ENCODE results near the gene JAZF1. TPM values are rescaled to one million over a fixed set of nuclear protein-coding genes. Genes with fewer than 3 reads are reported as not detected.

Gene JAZF1
- total RNA-seq, 4 donors from 2014 or later = 27.8 to 36.5 (median 30.5) TPM

DNA sequence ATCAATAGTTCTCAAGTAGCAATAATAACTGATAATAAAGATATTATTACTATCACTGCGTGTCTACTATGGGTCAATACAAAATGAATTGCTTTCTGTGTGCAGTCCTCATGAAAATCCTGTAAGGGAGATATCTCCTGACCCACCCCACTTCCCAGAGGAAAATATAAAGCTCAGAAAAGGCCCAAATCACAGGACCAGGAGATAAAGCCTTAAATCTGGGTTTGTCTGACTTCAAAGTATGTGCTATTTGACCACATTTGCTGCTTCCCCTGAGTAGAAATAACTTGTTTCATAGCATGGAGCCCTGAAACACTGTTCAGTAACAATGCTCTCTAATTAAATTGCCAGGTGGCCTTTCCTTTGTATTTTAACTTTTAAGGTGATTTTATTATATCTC is 174.1 kb downstream of the JAZF1 start:
- TF ChIP-seq POLR2AphosphoS5 (IDR thresholded peaks at IDR 0.05) (no peak), EP300 (IDR thresholded peaks at IDR 0.05) (no peak), POLR2A (IDR thresholded peaks at IDR 0.05) (no peak)
- TF ChIP-seq, protein P1, sequence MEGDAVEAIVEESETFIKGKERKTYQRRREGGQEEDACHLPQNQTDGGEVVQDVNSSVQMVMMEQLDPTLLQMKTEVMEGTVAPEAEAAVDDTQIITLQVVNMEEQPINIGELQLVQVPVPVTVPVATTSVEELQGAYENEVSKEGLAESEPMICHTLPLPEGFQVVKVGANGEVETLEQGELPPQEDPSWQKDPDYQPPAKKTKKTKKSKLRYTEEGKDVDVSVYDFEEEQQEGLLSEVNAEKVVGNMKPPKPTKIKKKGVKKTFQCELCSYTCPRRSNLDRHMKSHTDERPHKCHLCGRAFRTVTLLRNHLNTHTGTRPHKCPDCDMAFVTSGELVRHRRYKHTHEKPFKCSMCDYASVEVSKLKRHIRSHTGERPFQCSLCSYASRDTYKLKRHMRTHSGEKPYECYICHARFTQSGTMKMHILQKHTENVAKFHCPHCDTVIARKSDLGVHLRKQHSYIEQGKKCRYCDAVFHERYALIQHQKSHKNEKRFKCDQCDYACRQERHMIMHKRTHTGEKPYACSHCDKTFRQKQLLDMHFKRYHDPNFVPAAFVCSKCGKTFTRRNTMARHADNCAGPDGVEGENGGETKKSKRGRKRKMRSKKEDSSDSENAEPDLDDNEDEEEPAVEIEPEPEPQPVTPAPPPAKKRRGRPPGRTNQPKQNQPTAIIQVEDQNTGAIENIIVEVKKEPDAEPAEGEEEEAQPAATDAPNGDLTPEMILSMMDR (IDR thresholded peaks at IDR 0.05) = no peak
- no peak overlapping the region for H3K4me3 ChIP-seq
- no peaks in the 10 kb centered on the region for H3K9me3 ChIP-seq
- WGBS, 2 donors (ENCODE audit: low coverage in 1 of 2) = 89 to 100% methylated on average over 1 of the region's 1 CpG
- no peaks in the 10 kb centered on the region for H3K27me3 ChIP-seq
- ATAC-seq = no peak
- H3K36me3 ChIP-seq = no peaks in the 10 kb centered on the region
- H3K27ac ChIP-seq = no peak overlapping the region
- peaks cover 0 to 24% (median 0%) of the 10 kb centered on the region in 3 donors for H3K4me1 ChIP-seq

DNA sequence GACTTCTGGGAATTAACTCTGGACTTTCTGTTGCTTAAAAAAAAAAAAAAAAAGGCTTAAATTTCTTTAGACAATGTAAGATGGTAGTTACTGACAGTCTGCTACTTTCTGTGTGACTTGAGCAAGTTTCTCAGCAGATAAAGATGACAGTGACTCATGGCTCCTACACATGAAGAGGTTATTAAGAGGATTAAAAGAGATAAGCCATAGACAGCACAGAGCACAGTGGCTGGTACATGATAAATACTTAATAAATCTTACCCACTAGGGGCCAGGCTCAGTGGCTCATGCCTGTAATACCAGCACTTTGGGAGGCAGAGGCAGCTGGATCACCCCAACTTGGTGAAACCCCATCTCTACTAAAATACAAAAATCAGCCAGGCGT is 174.8 kb downstream of the JAZF1 start:
- no peaks in the 10 kb centered on the region for H3K27me3 ChIP-seq
- H3K9me3 ChIP-seq = no peaks in the 10 kb centered on the region
- H3K4me1 ChIP-seq = peaks cover 0 to 24% (median 0%) of the 10 kb centered on the region in 3 donors
- ATAC-seq = no peak
- no CpG with 5 or more reads among the region's 1 CpG for WGBS, 2 donors (ENCODE audit: low coverage in 1 of 2)
- TF ChIP-seq EP300 (IDR thresholded peaks at IDR 0.05) = no peak
- no peak for TF ChIP-seq POLR2A (IDR thresholded peaks at IDR 0.05)
- no peak for TF ChIP-seq POLR2AphosphoS5 (IDR thresholded peaks at IDR 0.05)
- TF ChIP-seq, protein P1 (IDR thresholded peaks at IDR 0.05) = no peak
- no peak overlapping the region for H3K4me3 ChIP-seq
- no peak overlapping the region for H3K27ac ChIP-seq
- no peaks in the 10 kb centered on the region for H3K36me3 ChIP-seq

DNA sequence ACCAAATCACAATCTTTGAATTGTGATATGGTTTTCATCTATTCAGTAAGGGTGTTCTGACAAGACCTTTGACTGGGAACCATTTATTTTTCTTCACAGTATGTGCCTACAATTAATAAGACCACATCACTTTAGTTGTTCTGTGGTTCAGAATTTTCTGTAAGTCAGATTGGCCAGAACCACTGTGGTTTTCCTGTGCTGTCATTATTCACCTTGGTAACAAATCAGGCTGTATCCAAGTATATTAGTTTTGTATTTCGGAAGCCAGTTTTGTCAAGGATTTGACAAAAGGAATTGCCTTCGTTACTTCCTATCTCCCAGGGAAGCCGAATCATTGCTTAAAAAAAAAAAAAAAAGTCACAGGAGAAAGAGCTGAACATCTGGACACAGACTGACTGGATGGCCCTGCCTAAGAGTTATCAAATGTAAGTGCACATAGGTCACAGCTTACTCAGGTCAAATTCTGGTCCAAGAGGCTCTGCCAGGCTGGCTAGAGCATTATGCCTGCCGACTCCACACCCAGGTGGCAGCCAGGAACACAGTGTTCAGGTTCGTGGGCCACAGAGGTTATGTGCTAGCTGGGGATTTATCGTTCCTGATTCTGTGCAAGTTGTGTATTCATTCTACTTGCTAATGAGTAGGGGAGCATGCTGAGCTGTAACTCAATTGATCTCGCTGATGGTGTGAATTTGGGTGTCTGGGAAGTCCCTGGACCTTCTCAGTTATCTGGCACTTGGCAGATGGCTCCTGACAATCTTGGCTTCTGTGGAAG is 175.3 kb downstream of the JAZF1 start:
- Histone ChIP-seq H3K4me1 (peaks cover 0 to 24% (median 0%) of the 10 kb centered on the region in 3 donors), H3K36me3 (no peaks in the 10 kb centered on the region), H3K4me3 (no peak overlapping the region), H3K27ac (no peak overlapping the region), H3K27me3 (no peaks in the 10 kb centered on the region), H3K9me3 (no peaks in the 10 kb centered on the region)
- no peak for ATAC-seq
- TF ChIP-seq POLR2AphosphoS5 (IDR thresholded peaks at IDR 0.05) (no peak), EP300 (IDR thresholded peaks at IDR 0.05) (no peak), POLR2A (IDR thresholded peaks at IDR 0.05) (no peak)
- TF ChIP-seq, protein P1 (IDR thresholded peaks at IDR 0.05) = no peak
- WGBS, 2 donors (ENCODE audit: low coverage in 1 of 2) = 64% methylated on average over 7 of the region's 7 CpGs; no CpG with 5 or more reads in 1 of the 2 donors

DNA sequence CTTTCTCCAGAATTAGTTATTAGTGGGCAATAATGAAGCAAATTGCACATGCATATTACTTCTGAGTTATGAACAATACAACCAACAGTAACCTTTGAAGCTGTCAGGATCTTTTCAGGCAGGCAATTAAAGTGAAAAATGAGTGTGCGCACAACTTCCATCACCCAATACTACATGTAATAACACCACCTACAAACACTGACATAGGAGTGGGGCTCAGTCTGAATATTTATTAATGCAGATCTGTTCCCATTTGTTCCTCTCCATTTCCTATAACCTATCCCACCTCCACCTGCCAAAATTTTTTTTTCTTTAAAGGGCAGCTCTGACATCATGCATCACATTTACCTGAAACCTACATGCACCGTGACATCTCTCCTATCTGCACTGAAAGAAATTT is 177.2 kb downstream of the JAZF1 start:
- Histone ChIP-seq H3K9me3 (no peaks in the 10 kb centered on the region), H3K4me3 (no peak overlapping the region), H3K27me3 (no peaks in the 10 kb centered on the region), H3K27ac (no peak overlapping the region), H3K36me3 (no peaks in the 10 kb centered on the region), H3K4me1 (peaks cover 0 to 40% (median 0%) of the 10 kb centered on the region in 3 donors)
- TF ChIP-seq POLR2AphosphoS5 (IDR thresholded peaks at IDR 0.05) (no peak), EP300 (IDR thresholded peaks at IDR 0.05) (no peak)
- ATAC-seq = no peak
- WGBS, 2 donors (ENCODE audit: low coverage in 1 of 2) = 95% methylated on average over 2 of the region's 2 CpGs; no CpG with 5 or more reads in 1 of the 2 donors

DNA sequence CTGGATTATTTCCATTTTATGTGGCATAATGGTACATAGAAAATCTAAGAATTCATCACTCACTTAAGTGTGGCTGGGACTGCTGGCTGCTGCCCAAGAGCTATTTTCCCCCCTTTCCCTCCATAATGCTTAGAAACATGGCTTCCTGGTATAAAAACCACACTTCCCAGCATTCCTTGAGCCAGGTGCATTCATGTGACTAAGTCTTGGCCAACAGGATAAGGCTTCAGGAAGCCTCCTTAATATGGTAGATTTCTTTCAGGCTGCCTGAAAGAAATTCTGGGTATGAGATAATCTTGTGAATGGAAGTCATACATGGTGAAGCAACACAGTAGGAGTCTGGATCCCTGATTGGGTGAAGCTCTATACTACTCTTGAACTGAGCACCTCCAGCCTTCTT is 178.0 kb downstream of the JAZF1 start:
- no peak for ATAC-seq
- Histone ChIP-seq H3K27me3 (no peaks in the 10 kb centered on the region), H3K27ac (no peak overlapping the region), H3K36me3 (no peaks in the 10 kb centered on the region), H3K4me3 (no peak overlapping the region), H3K9me3 (no peaks in the 10 kb centered on the region), H3K4me1 (peaks cover 0 to 45% (median 0%) of the 10 kb centered on the region in 3 donors)
- TF ChIP-seq POLR2A (IDR thresholded peaks at IDR 0.05) = no peak
- TF ChIP-seq POLR2AphosphoS5 (IDR thresholded peaks at IDR 0.05) = no peak
- TF ChIP-seq, protein P1 (IDR thresholded peaks at IDR 0.05) = no peak
- no peak for TF ChIP-seq EP300 (IDR thresholded peaks at IDR 0.05)

Data from gastroesophageal sphincter (tissue), 4 donors.